DMS53 treated with DMSO at 0.1 percent for 48 hours (cell line): ENCODE measurements around the gene SCYGR6.
"Not testable (repeated sequence)": the region's sequence is repeated elsewhere in the genome, so short reads cannot be mapped to it uniquely, and the experiment has no call there.

ENCODE experiments used
- DNase-seq: peaks from one replicate; lab custom pipeline; 2025; ENCODE audit not compliant: unreplicated experiment; lab: John Stamatoyannopoulos, UW

The SCYGR6 gene

GRCh38 chr2:227724394-227725039 is at the start of gene SCYGR6:
Gene SCYGR6 (minus strand): TSS chr2:227724757. CDS start chr2:227724757, 0 bp downstream.
- no peak for DNase-seq

GRCh38 chr2:227774011-227774624 is 49.6 kb upstream of the SCYGR6 start:
- DNase-seq, result no peak

- no peak for DNase-seq
These were observed 48.4 kb upstream of the SCYGR6 start for GRCh38 chr2:227772932-227773331.

- DNase-seq, result peak; percentile 73
These were observed 47.7 kb upstream of the SCYGR6 start for GRCh38 chr2:227772197-227772661.

GRCh38 chr2:227767830-227768229 is 43.3 kb upstream of the SCYGR6 start:
- no peak for DNase-seq

- DNase-seq, result peak; percentile 59
These were observed 41.9 kb upstream of the SCYGR6 start for GRCh38 chr2:227766373-227766883.

- DNase-seq, result no peak
These were observed 41.3 kb upstream of the SCYGR6 start for GRCh38 chr2:227765788-227766372.

GRCh38 chr2:227761740-227762476 is 37.4 kb upstream of the SCYGR6 start:
- DNase-seq, result no peak

GRCh38 chr2:227759411-227760118 is 35.0 kb upstream of the SCYGR6 start:
- no peak for DNase-seq

GRCh38 chr2:227756261-227756660 is 31.7 kb upstream of the SCYGR6 start:
- not testable (repeated sequence) for DNase-seq

- no peak for DNase-seq
These were observed 23.5 kb upstream of the SCYGR6 start for GRCh38 chr2:227748079-227748478.

GRCh38 chr2:227745594-227745993 is 21.0 kb upstream of the SCYGR6 start, which contains the start of gene SCYGR8:
Gene SCYGR8 (plus strand): TSS chr2:227745894. CDS start chr2:227745894, 0 bp downstream.
- no peak for DNase-seq

- not testable (repeated sequence) for DNase-seq
These were observed 16.1 kb upstream of the SCYGR6 start for GRCh38 chr2:227740705-227741104.

GRCh38 chr2:227739351-227739750 is 14.8 kb upstream of the SCYGR6 start:
- DNase-seq, result no peak

GRCh38 chr2:227728035-227728434 is 3.5 kb upstream of the SCYGR6 start, which contains the start of gene SCYGR7:
Gene SCYGR7 (plus strand): TSS chr2:227728335. CDS start chr2:227728335, 0 bp downstream.
- no peak for DNase-seq

GRCh38 chr2:227722821-227723220 is 1.7 kb downstream of the SCYGR6 start:
- DNase-seq, result not testable (repeated sequence)

- DNase-seq, result no peak
These were observed 3.9 kb downstream of the SCYGR6 start for GRCh38 chr2:227720680-227721079.

- DNase-seq, result no peak
These were observed 4.9 kb downstream of the SCYGR6 start for GRCh38 chr2:227719641-227720040.

GRCh38 chr2:227717687-227718567 is 6.6 kb downstream of the SCYGR6 start, which contains the start of gene SLC19A3:
Gene SLC19A3 (minus strand): TSS chr2:227718028. CDS start chr2:227702318, 15,710 bp downstream.
- peak; percentile 64 for DNase-seq
